Measurements from ENCODE around the gene RAB14.

DNA sequence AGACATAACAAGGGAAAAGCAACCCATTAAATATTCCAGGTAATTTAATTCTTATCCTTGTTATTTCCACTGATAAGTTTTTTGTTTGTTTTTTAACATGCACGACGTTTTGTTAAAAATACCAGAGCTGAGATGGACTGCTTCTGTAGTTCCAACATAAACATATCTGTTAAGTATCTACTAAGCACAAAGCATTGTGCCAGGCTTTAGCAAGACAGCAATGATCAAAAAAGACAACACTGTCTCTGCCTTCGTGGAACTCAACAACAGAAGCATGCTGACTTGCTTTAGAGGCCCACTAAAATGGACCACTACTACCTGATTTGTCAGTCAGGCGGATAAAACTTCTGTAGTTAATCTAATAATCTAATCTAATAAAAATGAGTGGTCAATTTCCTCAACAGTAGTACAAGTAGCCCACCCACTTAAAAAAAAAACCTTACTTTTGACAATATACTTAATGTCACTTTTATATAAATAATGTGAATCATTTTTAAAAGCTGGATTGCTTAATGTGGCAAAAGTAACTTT, 3.1 kb downstream of the RAB14 start:
- no peak for TF ChIP-seq CTCF (conservative IDR thresholded peaks at IDR 0.05; ENCODE audit: low read length)
- no peak for TF ChIP-seq EZH2phosphoT487 (IDR thresholded peaks at IDR 0.05; ENCODE audit: borderline replicate concordance, low read depth, low read length)
